ENCODE measurements around the gene RFTN1. TPM values are rescaled to one million over a fixed set of nuclear protein-coding genes. Genes with fewer than 3 reads are reported as not detected.

The RFTN1 gene
- total RNA-seq, 1 donor from 2014 or later, result 0.96 TPM

GRCh38 chr3:16336825-16337224 lies 176.7 kb downstream of the RFTN1 start:
- no peak for DNase-seq (ENCODE audit: low spot score, unreplicated experiment)
- Mint-ChIP-seq H3K27me3 (no peaks in the 10 kb centered on the region), H3K4me1 (ENCODE audit: low read depth) (peaks cover 5% of the 10 kb centered on the region), H3K4me3 (ENCODE audit: low read depth) (no peak overlapping the region), H3K27ac (no peak overlapping the region), H3K36me3 (ENCODE audit: insufficient read depth) (peaks cover 21% of the 10 kb centered on the region), H3K9me3 (ENCODE audit: low read depth) (peaks cover 13% of the 10 kb centered on the region)
- no peak for TF ChIP-seq CTCF (IDR thresholded peaks at IDR 0.05; ENCODE audit: unreplicated experiment)

GRCh38 chr3:16335772-16336645 lies 177.5 kb downstream of the RFTN1 start:
- no peak overlapping the region for H3K4me3 Mint-ChIP-seq (ENCODE audit: low read depth)
- no peak for TF ChIP-seq CTCF (IDR thresholded peaks at IDR 0.05; ENCODE audit: unreplicated experiment)
- H3K4me1 Mint-ChIP-seq (ENCODE audit: low read depth), result peaks cover 5% of the 10 kb centered on the region
- DNase-seq (ENCODE audit: low spot score, unreplicated experiment), result no peak
- no peak overlapping the region for H3K27ac Mint-ChIP-seq
- H3K27me3 Mint-ChIP-seq, result no peaks in the 10 kb centered on the region
- H3K9me3 Mint-ChIP-seq (ENCODE audit: low read depth), result peaks cover 20% of the 10 kb centered on the region
- H3K36me3 Mint-ChIP-seq (ENCODE audit: insufficient read depth), result peaks cover 28% of the 10 kb centered on the region

GRCh38 chr3:16335333-16335732 lies 178.2 kb downstream of the RFTN1 start:
- Mint-ChIP-seq H3K9me3 (ENCODE audit: low read depth) (peaks cover 20% of the 10 kb centered on the region), H3K4me1 (ENCODE audit: low read depth) (peaks cover 7% of the 10 kb centered on the region), H3K36me3 (ENCODE audit: insufficient read depth) (peaks cover 31% of the 10 kb centered on the region), H3K27ac (no peak overlapping the region), H3K4me3 (ENCODE audit: low read depth) (no peak overlapping the region), H3K27me3 (no peaks in the 10 kb centered on the region)
- no peak for DNase-seq (ENCODE audit: low spot score, unreplicated experiment)
- no peak for TF ChIP-seq CTCF (IDR thresholded peaks at IDR 0.05; ENCODE audit: unreplicated experiment)

- Mint-ChIP-seq H3K36me3 (ENCODE audit: insufficient read depth) (peaks cover 34% of the 10 kb centered on the region), H3K27ac (no peak overlapping the region)
Observed at GRCh38 chr3:16334909-16335308, 178.6 kb downstream of the RFTN1 start.

More at GRCh38 chr3:16334909-16335308, 178.6 kb downstream of the RFTN1 start:
- H3K9me3 Mint-ChIP-seq (ENCODE audit: low read depth), result peaks cover 20% of the 10 kb centered on the region
- no peaks in the 10 kb centered on the region for H3K27me3 Mint-ChIP-seq
- H3K4me3 Mint-ChIP-seq (ENCODE audit: low read depth), result no peak overlapping the region
- peaks cover 11% of the 10 kb centered on the region for H3K4me1 Mint-ChIP-seq (ENCODE audit: low read depth)
- TF ChIP-seq CTCF (IDR thresholded peaks at IDR 0.05; ENCODE audit: unreplicated experiment), result no peak
- DNase-seq (ENCODE audit: low spot score, unreplicated experiment), result no peak
